IPS-NIHi7 (cell line): ENCODE data around the gene COL10A1.

Experiments
- DNase-seq: peaks from one replicate; pipeline ENCODE4 v3.0.0; 2012; ENCODE audit warnings: mixed read lengths; ENCODE audit errors: extremely low spot score

The COL10A1 gene

GRCh38 chr6:116084284-116084683 lies 41.6 kb downstream of the COL10A1 start:
- no peak for DNase-seq

- DNase-seq, result no peak
Observed at GRCh38 chr6:116083052-116083451, 42.9 kb downstream of the COL10A1 start.

DNA sequence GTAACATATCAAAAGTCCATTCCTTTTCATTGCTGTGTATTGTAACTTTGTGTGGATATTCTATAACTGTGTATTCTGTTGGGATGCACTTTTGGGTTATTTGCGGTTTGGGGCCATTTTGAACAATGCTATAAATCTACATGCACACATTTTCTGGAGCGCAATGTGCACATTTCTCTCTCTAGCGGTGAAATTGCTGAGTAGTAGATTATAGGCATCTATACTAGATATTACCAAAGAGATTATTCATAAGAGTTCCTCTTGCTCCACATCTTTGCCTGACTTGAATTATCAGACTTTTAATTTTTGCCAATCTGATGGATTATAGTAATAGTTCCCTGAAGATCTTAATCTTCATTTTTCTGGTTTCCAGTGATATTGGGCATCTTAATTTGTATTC lies 47.0 kb downstream of the COL10A1 start:
- DNase-seq, result no peak

GRCh38 chr6:116078522-116078921 lies 47.4 kb downstream of the COL10A1 start:
- DNase-seq, result no peak

- DNase-seq, result no peak
Observed at GRCh38 chr6:116074732-116075390, 51.1 kb downstream of the COL10A1 start.

GRCh38 chr6:116073765-116074440 lies 52.0 kb downstream of the COL10A1 start:
- no peak for DNase-seq

GRCh38 chr6:116072368-116072767 lies 53.6 kb downstream of the COL10A1 start:
- no peak for DNase-seq

DNA sequence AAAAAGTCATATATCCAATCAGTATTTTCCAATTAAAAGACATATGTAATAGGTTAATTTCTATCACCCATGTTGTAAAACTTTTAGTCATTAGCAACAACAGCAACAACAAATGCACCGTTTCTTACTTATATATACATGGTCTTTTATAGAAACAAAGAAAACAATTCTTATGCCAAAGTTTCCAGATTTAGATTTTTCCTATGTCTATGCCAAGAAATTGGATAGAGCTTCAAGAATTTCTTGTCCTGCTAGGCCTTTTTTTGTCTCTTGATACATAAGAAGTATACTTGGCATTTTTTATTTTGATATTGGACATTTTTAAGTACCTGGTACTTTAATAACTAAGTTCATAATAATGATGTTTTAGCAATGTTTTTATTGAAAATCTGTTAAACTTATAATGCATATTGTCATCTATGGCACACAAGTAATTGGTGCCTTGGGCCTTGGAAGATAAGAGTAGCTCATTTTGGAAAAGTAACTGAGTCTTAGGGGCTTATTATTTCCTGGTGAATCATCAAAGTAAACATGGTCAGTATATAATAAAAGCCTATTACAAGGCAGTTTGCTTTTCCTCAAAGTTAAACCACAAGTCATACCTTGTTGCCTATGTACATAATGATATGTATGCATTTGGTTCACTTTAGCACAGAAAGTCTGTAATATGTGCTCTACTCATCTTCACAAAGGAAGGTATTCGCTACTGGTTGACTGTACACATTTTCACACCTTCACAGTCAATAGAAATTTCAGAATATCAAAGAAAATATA lies 55.1 kb downstream of the COL10A1 start:
- DNase-seq, result no peak

DNA sequence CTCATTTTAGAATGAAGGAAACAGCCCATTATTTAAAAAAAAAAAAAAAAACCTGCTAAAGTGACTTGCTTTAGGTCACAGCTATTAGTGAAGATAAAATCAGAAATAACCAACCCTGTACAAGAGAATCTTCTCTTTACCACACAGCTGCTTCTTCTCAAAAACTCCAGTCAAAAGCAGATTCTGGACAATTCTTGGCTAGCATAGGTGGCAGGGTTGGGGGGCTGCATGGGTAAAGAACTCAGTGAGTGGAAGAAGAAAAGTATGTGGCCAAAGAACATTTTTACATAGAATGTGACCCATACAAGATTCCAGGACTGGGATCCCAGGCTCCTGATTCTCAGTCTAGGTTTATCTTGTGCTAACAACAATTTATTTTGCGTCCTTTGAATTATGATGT lies 55.8 kb downstream of the COL10A1 start:
- no peak for DNase-seq
